GM19463 (cell line): ENCODE results near the gene LMOD2.

Experiments
- ATAC-seq: cut with Tn5 transposase; IDR thresholded peaks from one replicate; pipeline ENCODE4 v1.9.1; 2021; ENCODE audit warnings: mild to moderate bottlenecking, moderate library complexity; ENCODE audit not compliant: unreplicated experiment

Gene LMOD2

DNA sequence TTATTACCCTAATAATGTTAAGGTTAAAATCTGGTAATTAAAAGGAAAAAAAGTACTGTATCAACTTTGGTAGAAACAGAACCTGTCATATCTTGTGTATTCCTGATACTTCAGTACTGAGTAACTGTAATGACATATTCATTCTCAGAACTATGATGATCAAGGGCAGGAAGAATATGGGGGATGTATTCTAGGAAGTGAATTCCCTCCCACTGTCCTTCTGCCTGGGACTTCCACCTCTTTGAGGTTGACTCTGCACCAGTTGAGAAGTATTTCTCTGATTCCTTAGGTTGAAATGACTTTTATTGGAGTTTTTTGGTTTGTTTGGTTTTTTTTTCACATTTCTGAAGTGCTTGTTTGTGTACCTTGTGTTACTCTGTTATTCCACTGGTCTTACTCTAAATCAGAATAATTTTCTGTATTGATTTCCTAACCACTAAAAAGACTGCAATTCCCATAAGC, 56.2 kb downstream of the LMOD2 start:
- ATAC-seq: no peak

DNA sequence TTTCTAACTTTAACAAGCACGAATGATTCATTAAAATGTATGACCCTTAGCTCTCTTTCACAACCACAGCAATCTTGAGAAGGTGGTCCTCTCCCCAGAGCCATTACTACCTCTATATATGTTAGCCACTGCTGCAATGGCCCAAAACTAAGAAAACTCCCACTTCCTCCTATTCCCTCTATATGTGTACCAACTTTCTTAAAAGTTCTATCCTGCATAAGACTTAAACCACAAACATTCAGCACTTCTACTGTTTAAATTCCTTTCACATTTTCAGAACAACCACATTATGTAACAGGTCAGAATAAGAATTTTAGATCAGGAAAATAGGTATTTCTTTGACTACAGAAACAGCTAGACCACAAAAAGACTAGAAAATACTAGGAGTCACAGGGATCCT, 57.0 kb downstream of the LMOD2 start:
- ATAC-seq: peak; percentile 41
